Anterior cingulate cortex (tissue), 58 donors: ENCODE results near the gene OGFRL1.

Source experiments
- DNase-seq, 58 donors: peaks; one replicate each; lab custom pipeline; 2025; lab: John Stamatoyannopoulos, UW

Gene OGFRL1

GRCh38 chr6:71330501-71330900 lies 41.9 kb downstream of the OGFRL1 start:
- DNase-seq = no peak

DNA sequence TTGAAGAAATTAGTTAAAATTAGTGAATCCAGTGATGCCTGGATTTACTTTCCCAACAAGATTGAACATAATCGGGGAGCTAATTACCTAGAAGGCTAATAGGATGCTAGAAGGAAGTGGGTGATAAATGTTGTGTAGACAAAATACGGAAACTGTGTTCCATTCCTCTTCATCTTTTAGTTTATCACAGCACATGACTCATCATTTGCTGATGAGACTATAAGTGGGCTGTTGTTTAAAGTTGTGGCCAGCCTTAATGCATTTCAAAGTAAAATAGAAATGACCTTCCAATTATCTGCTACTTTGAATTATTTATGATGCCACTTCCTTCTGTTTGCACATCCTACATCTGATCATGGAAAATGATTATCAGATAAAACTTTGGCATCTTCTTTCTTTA lies 43.4 kb downstream of the OGFRL1 start:
- DNase-seq = no peak

GRCh38 chr6:71333050-71333449 lies 44.4 kb downstream of the OGFRL1 start:
- no peak for DNase-seq

GRCh38 chr6:71333697-71334096 lies 45.1 kb downstream of the OGFRL1 start:
- DNase-seq = no peak

GRCh38 chr6:71334768-71335167 lies 46.2 kb downstream of the OGFRL1 start:
- DNase-seq = no peak

DNA sequence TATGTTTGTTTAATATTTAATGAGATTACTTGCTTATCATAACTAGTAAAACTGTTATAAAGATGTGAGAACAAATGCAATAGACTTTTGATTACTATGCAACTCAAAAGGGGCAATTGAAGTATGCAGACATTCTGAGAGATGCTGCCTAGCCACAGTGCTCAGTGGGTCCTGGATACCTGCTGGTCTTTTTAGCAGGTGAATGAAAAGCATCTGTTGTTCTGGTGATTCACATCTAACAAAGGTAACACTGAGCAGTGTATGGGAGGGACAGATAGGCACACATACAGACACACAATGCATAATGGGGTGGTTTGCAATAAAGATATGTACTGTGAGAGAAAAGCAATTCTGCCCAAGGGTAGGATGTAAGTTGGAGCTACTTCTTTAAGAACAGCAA lies 46.9 kb downstream of the OGFRL1 start:
- DNase-seq = no peak

DNA sequence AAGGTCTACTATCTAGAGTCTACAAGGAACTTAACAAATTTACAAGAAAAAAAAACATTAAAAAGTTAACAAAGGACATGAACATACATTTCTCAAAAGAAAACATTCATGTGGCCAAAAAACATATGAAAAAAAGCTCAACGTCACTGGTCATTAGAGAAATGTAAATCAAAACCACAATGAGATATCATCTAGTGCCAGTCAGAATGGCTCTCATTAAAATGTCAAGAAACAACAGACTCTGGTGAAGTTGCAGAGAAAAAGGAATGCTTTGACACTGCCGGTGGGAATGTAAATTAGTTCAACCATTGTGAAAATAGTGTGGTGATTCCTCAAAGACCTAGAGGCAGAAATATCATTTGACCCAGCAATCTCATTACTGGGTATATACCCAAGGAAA lies 48.3 kb downstream of the OGFRL1 start:
- DNase-seq = no peak

- DNase-seq = no peak
Measured at GRCh38 chr6:71338540-71339316, 50.1 kb downstream of the OGFRL1 start.

DNA sequence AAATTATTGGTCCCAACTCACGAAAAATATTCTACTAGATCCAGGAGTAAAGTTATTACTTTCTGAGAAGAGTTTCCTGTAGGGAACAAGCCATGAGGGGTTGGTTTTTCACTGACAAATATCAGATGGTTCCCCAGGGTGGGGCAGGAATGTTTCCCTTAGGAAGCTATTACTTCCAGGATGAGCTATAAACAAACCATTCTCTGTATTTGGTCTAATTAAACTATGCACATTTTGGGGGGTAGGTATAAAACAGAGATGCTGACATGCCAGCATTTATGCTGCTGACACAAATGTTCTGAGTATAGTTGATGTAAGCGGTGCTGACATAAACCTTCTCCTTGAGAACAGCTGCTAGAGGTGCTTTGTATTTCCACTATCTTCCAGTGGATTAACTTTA lies 54.2 kb downstream of the OGFRL1 start:
- no peak for DNase-seq

GRCh38 chr6:71345476-71346333 lies 57.1 kb downstream of the OGFRL1 start:
- peak in 8 of 58 donors; percentile 6 to 28 (median 21) for DNase-seq

DNA sequence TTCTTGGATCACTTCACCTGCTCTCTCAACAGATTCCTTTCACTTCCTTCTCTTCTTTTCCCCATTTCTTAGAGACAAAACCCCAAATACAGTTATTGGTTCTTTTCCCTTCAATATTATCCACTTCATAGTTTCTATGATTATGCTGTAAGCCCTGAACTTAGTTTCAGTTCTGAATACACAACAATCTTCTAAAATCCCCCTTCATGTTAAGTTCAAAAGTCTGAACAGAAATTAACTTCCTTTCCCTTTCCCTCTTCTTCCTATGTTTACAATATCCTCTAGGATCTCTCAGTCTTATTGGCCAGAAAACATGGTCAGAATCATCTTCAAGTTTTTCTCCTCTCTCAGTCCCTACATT lies 57.7 kb downstream of the OGFRL1 start:
- DNase-seq = no peak

DNA sequence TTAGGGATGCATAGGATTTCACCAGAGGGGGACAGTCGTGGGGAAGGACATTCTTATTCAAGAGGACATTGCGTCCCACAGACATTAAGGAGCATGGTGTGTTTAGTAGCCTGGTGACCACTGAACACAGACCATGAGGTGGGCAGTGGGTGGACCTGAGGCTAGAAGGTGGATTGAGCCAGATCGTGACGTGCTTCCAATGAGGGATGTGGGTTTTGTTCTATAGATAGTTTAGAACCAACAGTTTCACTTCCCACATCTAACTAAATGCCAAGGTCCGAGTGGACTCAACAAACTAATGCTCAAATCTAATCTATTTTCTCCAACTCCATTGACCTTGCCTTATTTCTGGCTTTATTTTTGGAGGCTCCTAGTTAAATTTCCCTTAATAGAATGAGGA lies 58.5 kb downstream of the OGFRL1 start:
- peak in 2 of 58 donors; percentile 12 to 30 for DNase-seq

- DNase-seq = peak in 1 of 58 donors; percentile 5
Measured at GRCh38 chr6:71349395-71349794, 60.8 kb downstream of the OGFRL1 start.

DNA sequence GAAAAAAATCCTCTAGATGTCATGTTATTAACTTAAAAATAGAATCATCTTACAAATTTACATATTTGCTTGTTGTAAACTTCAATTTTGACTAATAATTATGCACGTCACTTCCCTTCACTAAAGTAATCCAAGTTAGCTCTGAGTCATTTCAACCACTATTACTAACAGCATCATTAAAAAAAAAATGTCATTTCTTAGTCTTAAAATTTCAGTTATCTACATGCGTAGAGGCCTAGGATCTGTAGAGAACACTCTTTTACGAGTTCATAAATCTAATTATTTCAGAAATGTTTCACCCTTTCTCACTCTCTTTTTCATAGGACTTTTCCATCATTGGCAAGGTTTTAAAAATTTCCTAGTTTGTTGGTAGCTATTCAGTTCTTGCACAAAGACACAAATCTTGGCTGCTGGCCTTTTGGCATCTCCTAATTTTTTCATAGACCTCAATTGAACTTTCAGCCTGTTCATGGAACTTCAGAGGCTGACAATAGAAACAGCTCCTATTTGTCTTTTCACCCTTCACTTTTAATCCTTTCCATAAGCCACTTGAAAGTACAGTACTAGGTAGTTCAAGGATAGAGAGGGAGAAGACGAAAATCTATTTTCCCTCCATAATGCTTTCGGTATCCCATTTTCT lies 61.5 kb downstream of the OGFRL1 start:
- DNase-seq = peak in 9 of 58 donors; percentile 2 to 65 (median 15)

GRCh38 chr6:71351190-71351589 lies 62.6 kb downstream of the OGFRL1 start:
- no peak for DNase-seq
